Large intestine (tissue), 3 donors: ENCODE data around the gene RAP2C. TPM values are rescaled to one million over a fixed set of nuclear protein-coding genes. Genes with fewer than 3 reads are reported as not detected.

Source experiments
- DNase-seq, 2 donors: peaks; one replicate each; pipeline versions ENCODE4 v3.0.0 to v3.0.0-alpha.2; 2013
- H3K27ac ChIP-seq: one replicate; pipeline ENCODE4 v1.5.1; 2013; ENCODE audit warnings: low read length
- H3K27me3 ChIP-seq: 2 replicates; pipeline ENCODE4 v1.6.1; 2013; ENCODE audit warnings: low read length; ENCODE audit not compliant: control insufficient read depth, insufficient read depth
- H3K36me3 ChIP-seq: 2 replicates; pipeline ENCODE4 v1.6.1; 2013; ENCODE audit warnings: low read length; ENCODE audit not compliant: control insufficient read depth, insufficient read depth
- H3K4me1 ChIP-seq: one replicate; pipeline ENCODE4 v1.6.1; 2013; ENCODE audit warnings: low read length; ENCODE audit not compliant: control insufficient read depth, insufficient read depth
- H3K4me3 ChIP-seq: one replicate; pipeline ENCODE4 v1.5.1; 2013; ENCODE audit warnings: low read length
- H3K9me3 ChIP-seq: one replicate; pipeline ENCODE4 v1.6.1; 2013; ENCODE audit warnings: mild to moderate bottlenecking, low read depth, low read length, moderate library complexity; ENCODE audit not compliant: control insufficient read depth
- WGBS: methylation state at CpG from one replicate; pipeline ENCODE4 v1.1.5; 2013; ENCODE audit warnings: low lambda C conversion rate; ENCODE audit not compliant: insufficient coverage; 5-methylcytosine and 5-hydroxymethylcytosine counted together
- polyA plus RNA-seq: library from polyadenylated mRNA; unstranded; fragments of 120-200 nt; gene quantifications from one replicate; pipeline ENCODE4 v1.2.1, GENCODE V29; 2013

Gene RAP2C
- polyA plus RNA-seq, 1 donor = 39.2 TPM

- Histone ChIP-seq H3K9me3 (no peaks in the 10 kb centered on the region), H3K4me1 (peaks cover 4% of the 10 kb centered on the region), H3K27me3 (no peaks in the 10 kb centered on the region), H3K27ac (no peak overlapping the region), H3K36me3 (peaks cover under 1% of the 10 kb centered on the region), H3K4me3 (no peak overlapping the region)
- no CpG with 5 or more reads among the region's 5 CpGs for WGBS
- DNase-seq = peak in 1 of 2 donors; percentile 15
These were observed 13.0 kb downstream of the RAP2C start for GRCh38 chrX:132206259-132206658.

DNA sequence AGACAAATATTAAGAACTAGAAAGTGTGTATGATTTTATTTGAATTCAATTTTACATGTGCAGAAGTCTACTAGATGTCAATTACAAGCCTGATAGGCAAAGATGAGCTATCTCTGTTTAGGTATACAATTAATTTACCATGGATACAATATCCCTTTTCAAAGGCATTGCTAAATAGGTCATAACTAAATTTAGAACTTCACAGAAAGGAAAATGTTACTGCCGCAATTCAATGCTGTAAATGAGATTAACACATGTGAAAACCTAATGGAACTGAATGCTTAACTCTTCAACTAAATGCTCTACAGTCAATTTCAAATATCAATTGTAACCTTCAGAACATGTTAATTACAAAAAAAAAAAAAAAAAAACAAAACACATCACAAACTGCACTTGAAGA lies 14.6 kb downstream of the RAP2C start:
- no peaks in the 10 kb centered on the region for H3K27me3 ChIP-seq
- peaks cover under 1% of the 10 kb centered on the region for H3K4me1 ChIP-seq
- DNase-seq = no peak
- no peaks in the 10 kb centered on the region for H3K9me3 ChIP-seq
- no CpG with 5 or more reads among the region's 1 CpG for WGBS
- H3K36me3 ChIP-seq = no peaks in the 10 kb centered on the region
- H3K4me3 ChIP-seq = no peak overlapping the region
- no peak overlapping the region for H3K27ac ChIP-seq

DNA sequence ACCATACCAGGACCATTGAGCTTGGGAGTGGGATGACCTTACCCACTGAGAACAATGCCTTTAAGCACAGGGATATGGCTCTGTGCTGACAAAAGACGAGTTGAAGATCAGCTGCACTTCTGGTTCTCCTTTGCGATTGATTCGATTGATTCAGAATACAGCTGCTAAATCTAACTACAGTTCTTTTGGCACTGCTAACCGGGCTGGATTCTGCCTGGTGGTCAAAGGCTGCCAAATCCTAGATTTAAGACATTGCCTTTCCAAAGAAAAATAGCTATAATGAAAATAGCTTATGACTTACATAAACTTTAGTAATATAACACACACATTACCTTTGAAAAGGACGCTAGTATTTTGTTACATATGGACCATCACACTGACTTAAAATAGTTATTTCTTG lies 18.3 kb downstream of the RAP2C start:
- Histone ChIP-seq H3K9me3 (no peaks in the 10 kb centered on the region), H3K4me3 (no peak overlapping the region), H3K36me3 (no peaks in the 10 kb centered on the region), H3K27me3 (no peaks in the 10 kb centered on the region), H3K27ac (no peak overlapping the region), H3K4me1 (no peaks in the 10 kb centered on the region)
- no CpG with 5 or more reads among the region's 5 CpGs for WGBS
- DNase-seq = no peak

DNA sequence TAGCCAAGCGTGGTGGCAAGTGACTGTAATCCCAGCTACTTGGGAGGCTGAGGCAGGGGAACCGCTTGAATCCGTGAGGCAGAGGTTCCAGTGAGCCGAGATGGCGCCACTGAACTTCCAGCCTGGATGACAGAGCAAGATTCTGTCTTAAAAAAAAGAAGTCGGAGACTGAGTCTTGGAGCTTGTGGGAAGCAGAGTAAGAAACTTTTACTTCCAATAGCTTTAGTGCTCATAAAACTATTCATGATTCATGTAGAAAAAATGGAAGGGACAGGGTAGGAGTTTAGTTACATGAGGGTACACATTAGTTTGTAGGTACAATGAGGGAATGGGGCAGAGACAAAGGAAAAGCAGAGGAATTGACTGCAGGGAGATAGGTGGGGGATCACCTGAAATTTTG lies 19.3 kb downstream of the RAP2C start:
- 83% methylated on average over 1 of the region's 6 CpGs for WGBS

GRCh38 chrX:132193872-132194574 lies 25.2 kb downstream of the RAP2C start:
- Histone ChIP-seq H3K27ac (no peak overlapping the region), H3K4me1 (no peaks in the 10 kb centered on the region), H3K36me3 (no peaks in the 10 kb centered on the region), H3K9me3 (peaks cover 7% of the 10 kb centered on the region), H3K4me3 (no peak overlapping the region), H3K27me3 (no peaks in the 10 kb centered on the region)
- no peak for DNase-seq
- no CpG with 5 or more reads among the region's 29 CpGs for WGBS

More for the DNA sequence above, 19.3 kb downstream of the RAP2C start:
- Histone ChIP-seq H3K27me3 (no peaks in the 10 kb centered on the region), H3K4me1 (no peaks in the 10 kb centered on the region), H3K36me3 (no peaks in the 10 kb centered on the region), H3K9me3 (no peaks in the 10 kb centered on the region), H3K4me3 (no peak overlapping the region), H3K27ac (no peak overlapping the region)
- no peak for DNase-seq

GRCh38 chrX:132191938-132192337 lies 27.3 kb downstream of the RAP2C start:
- Histone ChIP-seq H3K9me3 (peaks cover 7% of the 10 kb centered on the region), H3K27me3 (no peaks in the 10 kb centered on the region), H3K4me1 (no peaks in the 10 kb centered on the region), H3K4me3 (no peak overlapping the region), H3K36me3 (no peaks in the 10 kb centered on the region), H3K27ac (no peak overlapping the region)
- DNase-seq = no peak
- WGBS = no CpG with 5 or more reads among the region's 1 CpG

- no CpG with 5 or more reads among the region's 3 CpGs for WGBS
- Histone ChIP-seq H3K4me1 (no peaks in the 10 kb centered on the region), H3K9me3 (no peaks in the 10 kb centered on the region), H3K4me3 (no peak overlapping the region), H3K27me3 (no peaks in the 10 kb centered on the region), H3K36me3 (no peaks in the 10 kb centered on the region), H3K27ac (no peak overlapping the region)
- DNase-seq = no peak
These were observed 31.1 kb downstream of the RAP2C start for GRCh38 chrX:132188175-132188574.

DNA sequence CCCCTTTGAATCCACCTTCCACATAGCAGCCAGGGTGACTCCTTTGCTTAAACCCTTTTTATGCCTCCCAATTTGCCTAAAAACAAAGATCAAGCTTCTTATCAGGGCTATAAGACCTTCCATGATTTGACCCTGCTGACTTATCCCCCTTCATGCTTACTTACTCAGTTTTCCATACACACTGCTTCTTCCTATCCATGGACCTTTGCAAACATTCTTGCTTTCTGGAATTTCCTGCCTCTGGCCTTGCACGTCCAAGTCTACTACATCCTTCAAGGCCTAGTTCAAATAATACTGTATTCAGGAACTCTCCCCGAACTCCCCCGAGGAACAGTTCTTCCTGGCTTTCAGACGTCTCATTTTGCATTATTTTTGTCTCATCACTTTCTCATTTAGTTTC lies 31.8 kb downstream of the RAP2C start:
- H3K4me1 ChIP-seq = no peaks in the 10 kb centered on the region
- H3K9me3 ChIP-seq = no peaks in the 10 kb centered on the region
- WGBS = no CpG with 5 or more reads among the region's 4 CpGs
- no peak overlapping the region for H3K4me3 ChIP-seq
- no peaks in the 10 kb centered on the region for H3K36me3 ChIP-seq
- DNase-seq = no peak
- no peaks in the 10 kb centered on the region for H3K27me3 ChIP-seq
- no peak overlapping the region for H3K27ac ChIP-seq

DNA sequence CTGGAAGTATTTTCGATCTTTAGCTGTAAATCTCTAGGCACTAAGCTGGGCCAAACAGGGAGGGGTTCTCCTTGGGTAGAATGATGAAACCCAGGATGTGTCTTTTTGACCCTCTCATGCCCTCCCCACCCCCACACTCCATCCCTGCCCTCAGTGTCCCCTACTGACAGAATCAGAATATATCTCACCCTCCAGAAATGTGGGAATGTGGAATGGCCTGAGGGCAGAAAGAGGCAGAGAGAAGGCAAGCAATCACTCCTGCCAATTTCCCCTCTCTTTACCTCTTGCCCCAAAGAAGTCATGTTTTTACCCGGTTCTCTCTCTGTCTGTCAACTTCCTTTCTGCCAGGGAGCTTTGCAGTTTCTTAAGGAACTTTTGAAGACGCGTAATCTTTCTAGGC lies 34.4 kb downstream of the RAP2C start:
- H3K36me3 ChIP-seq = no peaks in the 10 kb centered on the region
- no peaks in the 10 kb centered on the region for H3K9me3 ChIP-seq
- no peak overlapping the region for H3K27ac ChIP-seq
- H3K4me3 ChIP-seq = no peak overlapping the region
- no CpG with 5 or more reads among the region's 4 CpGs for WGBS
- H3K4me1 ChIP-seq = peaks cover 3% of the 10 kb centered on the region
- no peak for DNase-seq
- H3K27me3 ChIP-seq = no peaks in the 10 kb centered on the region

DNA sequence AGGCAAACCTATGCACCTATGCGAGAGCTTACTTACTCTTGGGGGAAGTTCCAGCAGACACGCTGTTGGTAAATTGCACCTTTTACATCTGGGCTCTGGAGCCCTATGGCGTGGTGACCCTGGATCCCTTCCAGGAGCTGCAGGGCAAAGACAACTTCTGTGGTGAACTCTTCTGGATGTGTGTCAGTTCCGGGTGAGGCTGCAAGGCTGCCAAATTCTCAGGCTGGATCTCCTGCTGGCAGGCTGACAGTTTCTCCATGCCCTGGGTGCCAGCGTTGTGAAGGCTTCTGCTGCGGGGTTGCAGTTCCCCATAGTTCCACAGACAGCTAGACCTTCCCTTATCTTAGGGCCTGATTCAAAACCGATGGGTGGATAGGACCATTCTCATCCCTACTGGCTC lies 37.9 kb downstream of the RAP2C start:
- no peak for DNase-seq
- H3K27me3 ChIP-seq = no peaks in the 10 kb centered on the region
- H3K36me3 ChIP-seq = no peaks in the 10 kb centered on the region
- WGBS = no CpG with 5 or more reads among the region's 7 CpGs
- peaks cover 3% of the 10 kb centered on the region for H3K4me1 ChIP-seq
- H3K4me3 ChIP-seq = no peak overlapping the region
- H3K9me3 ChIP-seq = no peaks in the 10 kb centered on the region
- no peak overlapping the region for H3K27ac ChIP-seq

DNA sequence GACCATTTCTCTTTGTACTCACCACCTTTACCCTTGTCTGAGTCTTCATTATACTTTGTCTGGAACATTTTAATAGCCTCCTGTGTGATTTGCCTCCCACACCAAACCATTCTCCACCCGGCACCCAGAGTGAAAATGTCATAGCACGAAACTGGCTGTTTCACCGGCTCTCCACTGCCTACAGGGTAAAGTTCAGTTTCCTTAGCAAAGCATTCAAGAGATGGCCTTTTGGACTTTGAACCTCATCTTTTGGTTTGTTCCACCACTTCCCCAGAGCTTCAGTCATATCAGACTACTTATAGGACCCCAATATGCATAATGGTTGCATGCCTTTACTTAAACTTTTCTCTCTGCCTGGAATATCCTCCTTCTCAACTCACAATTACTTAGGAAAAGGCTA lies 38.3 kb downstream of the RAP2C start:
- no CpG with 5 or more reads among the region's 3 CpGs for WGBS
- Histone ChIP-seq H3K27me3 (no peaks in the 10 kb centered on the region), H3K4me1 (peaks cover 3% of the 10 kb centered on the region), H3K27ac (peak overlapping the region; percentile 43), H3K9me3 (no peaks in the 10 kb centered on the region), H3K36me3 (no peaks in the 10 kb centered on the region), H3K4me3 (no peak overlapping the region)
- peak; percentile 21 to 62 for DNase-seq
